ENCODE measurements around the gene BORCS5. TPM values are rescaled to one million over a fixed set of nuclear protein-coding genes. Genes with fewer than 3 reads are reported as not detected.

BORCS5 gene
- total and polyA plus RNA-seq, 2 of the 4 experiments (the other 2 are of a cell fraction), result 14.4 to 18.3 TPM

GRCh38 chr12:12445165-12445881 lies 88.4 kb downstream of the BORCS5 start:
- CTCF ChIA-PET, result interaction anchor here (0.5 to 0.8 kb wide), 3 partner anchors 9 to 88 kb away, joined by 4 read pairs; no protein-coding TSS in a partner anchor
- Histone ChIP-seq H3K9me1 (ENCODE audit: insufficient read depth, low read length) (peaks cover 8% of the 10 kb centered on the region), H4K8ac (ENCODE audit: low read depth in 2 of 2, low read length in 2 of 2) (0 out of 4 replicates have a peak overlapping the region, but pooled peaks of 1 of the 2 experiments have one; percentile 59), H3K18ac (ENCODE audit: low read depth, low read length) (no peak overlapping the region), H3K27me3 (ENCODE audit: control insufficient read depth, insufficient read depth, low read length) (no peaks in the 10 kb centered on the region), H3K56ac (ENCODE audit: extremely low read depth, insufficient read depth, low read length) (no peak overlapping the region), H3K23ac (ENCODE audit: low read depth, low read length) (no peak overlapping the region), H3K27ac (ENCODE audit: insufficient read depth, low read length) (no peak overlapping the region), H3K36me3 (ENCODE audit: control insufficient read depth, insufficient read depth, low read length) (no peaks in the 10 kb centered on the region), H2BK120ac (ENCODE audit: low read depth, low read length) (no peak overlapping the region), H2AK5ac (ENCODE audit: low read depth, low read length) (no peak overlapping the region), H2AK9ac (replicated peaks; ENCODE audit: low read depth, low read length, poor library complexity) (no peak overlapping the region), H4K91ac (ENCODE audit: insufficient read depth, low read depth, low read length) (no peak overlapping the region), H2BK15ac (ENCODE audit: low read depth, low read length) (no peak overlapping the region), H3K4me2 (ENCODE audit: low read depth, low read length) (no peak overlapping the region), H4K5ac (ENCODE audit: low read depth, low read length) (no peak overlapping the region), H4K20me1 (ENCODE audit: insufficient read depth, low read length) (no peaks in the 10 kb centered on the region), H2BK5ac (ENCODE audit: low read depth, low read length, poor library complexity, severe bottlenecking) (no peak overlapping the region), H2AFZ (replicated peaks; ENCODE audit: low read length, poor library complexity) (no peak overlapping the region), H3K9ac (ENCODE audit: low read depth, low read length) (no peak overlapping the region), H3K79me1 (ENCODE audit: low read depth in 1 of 2, low read length in 2 of 2) (peaks cover 0 to 9% of the 10 kb centered on the region in 2 experiments; a peak in 1 of 4 replicates), H3K4ac (ENCODE audit: low read depth, low read length) (peak overlapping the region; percentile 18; the same call in 1 of the 2 replicates), H3K14ac (replicated peaks; ENCODE audit: low read depth, low read length) (0 out of 2 replicates have a peak overlapping the region, but pooled peaks have one; percentile 59), H3K4me1 (ENCODE audit: control insufficient read depth, insufficient read depth, low read length) (peaks cover 21% of the 10 kb centered on the region), H2BK20ac (ENCODE audit: low read depth, low read length) (no peak overlapping the region), H3K9me3 (ENCODE audit: control insufficient read depth, insufficient read depth, low read length) (no peaks in the 10 kb centered on the region), H3K4me3 (ENCODE audit: insufficient read depth, low read depth, low read length) (no peak overlapping the region)
- ATAC-seq (ENCODE audit: low read depth) (no peak), DNase-seq (no peak)
- no CpG with 5 or more reads among the region's 4 CpGs for WGBS, 2 experiments (ENCODE audit: extremely low coverage in 2 of 2, insufficient read length in 1 of 2)
- POLR2A ChIA-PET (ENCODE audit: unreplicated experiment), result no interaction called here
- no TSS peak for BruUV-seq (replicated peaks)
- intact Hi-C loops (cut with micrococcal nuclease), result no loop called here
- no peak for TF ChIP-seq SMC3 (IDR thresholded peaks at IDR 0.05; ENCODE audit: low read depth, low read length)
- TF ChIP-seq FOS (IDR thresholded peaks at IDR 0.05; ENCODE audit: low read depth, low read length), result no peak
- no peak for TF ChIP-seq RCOR1 (IDR thresholded peaks at IDR 0.05; ENCODE audit: insufficient replicate concordance, low read length)
- TF ChIP-seq BHLHE40 (IDR thresholded peaks at IDR 0.05; ENCODE audit: low read depth, low read length), result no peak
- no peak for TF ChIP-seq MAZ (IDR thresholded peaks at IDR 0.05; ENCODE audit: borderline replicate concordance, low read depth, low read length)
- TF ChIP-seq RAD21 (IDR thresholded peaks at IDR 0.05; ENCODE audit: low read length), result no peak
- TF ChIP-seq MAFK (IDR thresholded peaks at IDR 0.05; ENCODE audit: low read depth, low read length), result no peak
- TF ChIP-seq, protein P1, sequence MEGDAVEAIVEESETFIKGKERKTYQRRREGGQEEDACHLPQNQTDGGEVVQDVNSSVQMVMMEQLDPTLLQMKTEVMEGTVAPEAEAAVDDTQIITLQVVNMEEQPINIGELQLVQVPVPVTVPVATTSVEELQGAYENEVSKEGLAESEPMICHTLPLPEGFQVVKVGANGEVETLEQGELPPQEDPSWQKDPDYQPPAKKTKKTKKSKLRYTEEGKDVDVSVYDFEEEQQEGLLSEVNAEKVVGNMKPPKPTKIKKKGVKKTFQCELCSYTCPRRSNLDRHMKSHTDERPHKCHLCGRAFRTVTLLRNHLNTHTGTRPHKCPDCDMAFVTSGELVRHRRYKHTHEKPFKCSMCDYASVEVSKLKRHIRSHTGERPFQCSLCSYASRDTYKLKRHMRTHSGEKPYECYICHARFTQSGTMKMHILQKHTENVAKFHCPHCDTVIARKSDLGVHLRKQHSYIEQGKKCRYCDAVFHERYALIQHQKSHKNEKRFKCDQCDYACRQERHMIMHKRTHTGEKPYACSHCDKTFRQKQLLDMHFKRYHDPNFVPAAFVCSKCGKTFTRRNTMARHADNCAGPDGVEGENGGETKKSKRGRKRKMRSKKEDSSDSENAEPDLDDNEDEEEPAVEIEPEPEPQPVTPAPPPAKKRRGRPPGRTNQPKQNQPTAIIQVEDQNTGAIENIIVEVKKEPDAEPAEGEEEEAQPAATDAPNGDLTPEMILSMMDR (conservative IDR thresholded peaks at IDR 0.05; ENCODE audit: low read depth, low read length), result no peak
- TF ChIP-seq NFE2L2 (IDR thresholded peaks at IDR 0.05; ENCODE audit: low read depth, low read length), result no peak
- TF ChIP-seq RFX5 (IDR thresholded peaks at IDR 0.05; ENCODE audit: low read depth, low read length), result no peak
- dilution Hi-C loops (cut with HindIII; ENCODE audit: low sequenced_read_pairs, unreplicated experiment), result no loop called here
- in situ Hi-C loops (cut with MboI; ENCODE audit: low sequenced_read_pairs), result no loop called here

Measured in IMR-90 (cell line).